ENCODE results near the gene PSMA4.
"Not testable (repeated sequence)": the region's sequence is repeated elsewhere in the genome, so short reads cannot be mapped to it uniquely, and the experiment has no call there.

PSMA4 gene

GRCh38 chr15:78509726-78510312, 30.4 kb upstream of the PSMA4 start:
- no peak overlapping the region for H3K27ac ChIP-seq
- TF ChIP-seq CTCF (conservative IDR thresholded peaks at IDR 0.05) (no peak), ZFX (IDR thresholded peaks at IDR 0.05) (no peak)

DNA sequence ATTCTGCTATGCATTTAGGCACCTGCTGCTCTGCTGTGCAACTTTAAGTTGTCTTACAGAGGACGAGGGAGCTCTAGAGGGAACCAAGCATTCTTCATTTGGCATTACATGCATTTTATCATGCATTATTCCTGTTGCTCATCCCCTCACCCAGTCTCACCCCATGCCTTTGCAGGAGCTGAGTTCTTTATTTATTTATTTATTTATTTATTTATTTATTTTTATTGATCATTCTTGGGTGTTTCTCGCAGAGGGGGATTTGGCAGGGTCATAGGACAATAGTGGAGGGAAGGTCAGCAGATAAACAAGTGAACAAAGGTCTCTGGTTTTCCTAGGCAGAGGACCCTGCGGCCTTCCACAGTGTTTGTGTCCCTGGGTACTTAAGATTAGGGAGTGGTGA, 20.2 kb upstream of the PSMA4 start:
- H3K27ac ChIP-seq, result not testable (repeated sequence)

DNA sequence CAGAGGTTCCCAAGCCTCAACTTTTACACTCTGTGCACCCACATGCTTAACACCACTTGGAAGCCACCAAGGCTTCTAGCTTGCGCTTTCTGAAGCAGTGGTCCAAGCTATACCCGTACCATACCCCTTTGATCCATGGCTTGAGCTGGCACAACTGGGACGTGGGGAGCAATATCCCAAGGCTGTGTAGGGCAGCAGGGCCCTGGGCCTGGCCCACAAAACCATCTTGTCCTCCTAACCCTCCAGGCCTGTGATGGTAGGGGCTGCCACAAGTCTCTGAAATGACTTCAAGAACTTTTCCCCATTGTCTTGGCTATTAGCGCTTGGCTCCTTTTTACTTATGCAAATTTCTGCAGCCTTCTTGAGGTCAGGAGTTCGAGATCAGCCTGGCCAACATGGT, 16.0 kb upstream of the PSMA4 start:
- no peak for TF ChIP-seq ZFX (IDR thresholded peaks at IDR 0.05)

DNA sequence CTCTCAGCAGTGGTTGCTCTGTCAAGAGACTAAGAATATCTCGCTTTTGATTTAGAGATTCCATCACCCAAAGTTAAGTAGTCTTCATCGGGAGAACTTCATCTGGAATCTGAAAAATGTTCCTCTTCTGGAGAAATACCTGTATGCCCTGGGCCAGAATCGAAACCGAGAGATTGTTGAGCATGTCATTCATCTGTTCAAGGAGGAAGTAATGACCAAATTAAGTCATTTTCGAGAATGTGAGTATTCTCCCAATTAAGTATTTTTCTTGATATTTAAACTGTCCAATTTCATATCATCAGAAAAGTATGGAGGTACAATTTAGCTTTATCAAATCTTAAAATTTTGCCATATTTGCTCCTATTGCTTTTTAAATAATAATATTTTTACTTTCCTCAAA, 12.9 kb upstream of the PSMA4 start:
- no peak for TF ChIP-seq CTCF (conservative IDR thresholded peaks at IDR 0.05)
- TF ChIP-seq ZFX (IDR thresholded peaks at IDR 0.05), result no peak
- H3K27ac ChIP-seq, result no peak overlapping the region

More for the DNA sequence above, 16.0 kb upstream of the PSMA4 start:
- H3K27ac ChIP-seq, result no peak overlapping the region

DNA sequence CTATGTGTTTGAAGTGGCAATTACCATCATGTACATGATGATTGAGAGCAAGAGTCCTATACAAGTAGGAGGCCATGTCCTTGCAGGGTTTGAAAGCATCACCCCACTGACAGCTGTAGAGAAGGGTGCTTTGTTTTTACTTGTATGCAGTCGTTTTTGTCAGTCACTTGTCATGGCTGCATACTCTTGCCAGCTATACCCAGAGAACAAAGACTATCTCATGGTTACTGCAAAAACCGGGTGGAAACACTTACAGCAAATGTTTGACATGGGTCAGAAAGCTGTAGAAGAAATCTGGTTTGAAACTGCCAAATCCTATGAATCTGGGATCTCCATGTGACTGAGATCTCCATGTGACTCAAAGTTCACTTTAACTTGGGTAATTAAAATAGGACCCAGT, 6.9 kb upstream of the PSMA4 start:
- H3K27ac ChIP-seq, result no peak overlapping the region
- TF ChIP-seq ZFX (IDR thresholded peaks at IDR 0.05), result no peak
- no peak for TF ChIP-seq CTCF (conservative IDR thresholded peaks at IDR 0.05)

DNA sequence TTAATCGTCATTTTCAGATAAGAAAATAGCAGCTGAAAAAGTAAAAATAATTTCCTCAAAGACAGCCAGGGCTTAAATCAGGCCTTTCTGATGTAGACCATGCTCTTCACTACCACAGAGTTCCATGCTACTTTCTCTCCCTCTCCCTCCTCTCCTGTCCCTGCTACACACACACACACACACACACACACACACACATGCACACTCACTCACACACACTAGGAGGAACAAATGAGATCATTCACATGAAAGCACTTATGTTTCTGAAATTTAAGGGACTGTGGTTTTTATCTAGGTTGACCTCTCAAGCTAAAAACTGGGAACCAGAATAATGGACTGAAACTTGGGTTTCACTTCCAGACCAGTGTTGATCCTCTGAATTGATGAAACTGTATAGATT, 4.1 kb upstream of the PSMA4 start:
- TF ChIP-seq CTCF (conservative IDR thresholded peaks at IDR 0.05) (no peak), ZFX (IDR thresholded peaks at IDR 0.05) (no peak)
- no peak overlapping the region for H3K27ac ChIP-seq

- TF ChIP-seq CTCF (conservative IDR thresholded peaks at IDR 0.05), result no peak
- TF ChIP-seq ZFX (IDR thresholded peaks at IDR 0.05), result no peak
- H3K27ac ChIP-seq, result no peak overlapping the region
Observed at GRCh38 chr15:78537266-78537905, 2.9 kb upstream of the PSMA4 start.

- no peak overlapping the region for H3K27ac ChIP-seq
- no peak for TF ChIP-seq ZFX (IDR thresholded peaks at IDR 0.05)
- no peak for TF ChIP-seq CTCF (conservative IDR thresholded peaks at IDR 0.05)
Observed at GRCh38 chr15:78538358-78538757, 1.9 kb upstream of the PSMA4 start.

DNA sequence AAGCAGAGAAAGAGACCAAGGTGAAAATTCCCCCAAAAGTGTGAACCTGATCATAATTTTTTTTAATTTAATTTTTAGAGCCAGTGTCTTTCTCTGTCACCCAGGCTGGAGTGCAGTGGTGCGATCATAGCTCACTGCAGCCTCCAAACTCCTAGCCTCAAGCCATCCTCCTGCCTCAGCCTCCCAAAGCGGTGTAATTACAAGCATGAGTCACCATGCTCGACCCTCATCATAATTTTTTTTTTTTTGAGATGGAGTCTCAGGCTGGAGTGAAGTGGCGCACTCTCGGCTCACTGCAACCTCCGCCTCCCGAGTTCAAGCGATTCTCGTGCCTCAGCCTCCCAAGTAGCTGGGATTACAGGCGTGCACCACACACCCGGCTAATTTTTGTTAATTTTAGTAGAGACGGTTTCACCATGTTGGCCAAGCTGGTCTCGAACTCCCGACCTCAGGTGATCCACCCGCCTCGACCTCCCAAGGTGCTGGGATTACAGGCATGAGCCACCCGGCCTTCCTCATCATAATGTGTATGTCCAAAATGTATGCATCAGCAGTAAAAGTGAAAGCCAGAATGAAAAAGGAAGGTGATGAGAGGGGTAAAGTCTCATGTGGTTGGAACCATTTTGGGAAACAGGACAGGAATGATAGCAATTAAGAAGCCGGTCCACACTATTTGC, 642 bp upstream of the PSMA4 start:
- peak overlapping the region; percentile 97 for H3K27ac ChIP-seq
